Islet precursor cell (in vitro differentiated cells): ENCODE results near the gene LRPAP1.

Source experiments
- DNase-seq: peaks from one replicate; pipeline ENCODE4 v3.0.0-alpha.2; 2018

Gene LRPAP1

GRCh38 chr4:3484057-3484973 is 47.9 kb downstream of the LRPAP1 start:
- no peak for DNase-seq

DNA sequence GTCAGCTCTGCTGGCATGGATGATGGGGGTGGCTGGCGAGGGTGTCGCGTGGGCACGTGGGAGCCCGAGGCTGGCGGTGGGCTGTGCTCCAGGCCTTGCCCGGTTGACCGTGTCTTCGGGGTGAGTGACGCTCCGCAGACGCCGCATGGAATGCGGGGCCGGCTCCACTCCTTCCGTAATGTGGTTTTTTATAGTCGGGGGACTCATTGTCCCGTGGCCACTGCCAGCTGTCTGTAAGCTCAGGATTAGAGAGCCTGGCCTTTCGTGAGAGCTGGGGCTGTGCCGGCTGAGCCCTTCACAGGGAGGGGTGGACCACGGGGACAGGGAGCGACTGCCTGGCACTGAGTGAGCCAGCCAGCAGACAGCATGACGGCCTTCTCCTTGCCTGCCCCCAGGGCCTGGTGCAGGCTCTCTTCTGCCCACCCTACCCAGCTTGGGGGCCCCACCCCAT is 48.7 kb downstream of the LRPAP1 start:
- peak; percentile 76 for DNase-seq

DNA sequence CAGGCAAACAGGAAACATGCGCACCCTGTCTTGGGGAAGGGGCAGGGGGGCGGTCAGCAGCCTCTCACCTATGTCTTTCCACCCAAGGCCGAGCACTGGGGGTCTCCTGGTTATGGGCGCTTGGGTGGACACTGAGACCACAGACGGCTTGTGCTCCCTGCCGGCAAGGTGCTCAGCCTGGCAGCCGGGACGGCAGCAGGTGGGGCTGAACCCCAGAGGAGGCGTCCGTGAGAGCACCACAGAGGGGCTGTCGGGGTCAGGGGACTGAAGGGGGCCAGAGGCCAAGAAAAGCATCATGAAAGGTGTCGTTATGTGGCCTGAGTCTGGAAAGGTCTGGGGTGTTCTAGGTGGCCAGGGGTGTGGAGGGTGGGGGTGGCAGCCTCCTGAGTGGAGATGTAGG is 49.5 kb downstream of the LRPAP1 start:
- no peak for DNase-seq

- DNase-seq, result no peak
Measured at GRCh38 chr4:3481783-3482393, 50.3 kb downstream of the LRPAP1 start.

GRCh38 chr4:3481113-3481531 is 51.1 kb downstream of the LRPAP1 start:
- DNase-seq, result no peak

GRCh38 chr4:3480528-3481112 is 51.6 kb downstream of the LRPAP1 start:
- peak; percentile 97 for DNase-seq

- no peak for DNase-seq
Measured at GRCh38 chr4:3479358-3480101, 52.7 kb downstream of the LRPAP1 start.

- no peak for DNase-seq
Measured at GRCh38 chr4:3478446-3479357, 53.5 kb downstream of the LRPAP1 start.

- no peak for DNase-seq
Measured at GRCh38 chr4:3477750-3478430, 54.3 kb downstream of the LRPAP1 start.

- DNase-seq, result no peak
Measured at GRCh38 chr4:3476936-3477749, 55.1 kb downstream of the LRPAP1 start.

DNA sequence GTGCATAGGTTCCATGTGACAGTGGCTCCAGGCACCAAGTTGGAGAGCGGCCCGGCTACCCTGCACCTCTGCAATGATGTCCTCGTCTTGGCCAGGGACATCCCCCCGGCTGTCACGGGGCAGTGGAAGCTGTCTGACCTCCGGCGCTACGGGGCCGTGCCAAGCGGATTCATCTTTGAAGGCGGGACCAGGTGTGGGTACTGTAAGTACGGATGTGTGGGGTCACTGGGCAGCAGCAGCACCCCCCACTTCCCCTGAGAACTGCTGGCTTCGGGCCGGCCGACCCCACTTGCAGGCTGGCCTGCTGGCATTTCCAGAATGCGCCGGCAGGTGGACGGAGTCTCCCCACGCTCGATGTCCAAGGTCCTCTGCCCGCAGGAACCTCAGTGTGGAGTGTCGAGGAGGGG is 55.9 kb downstream of the LRPAP1 start:
- DNase-seq, result no peak

- no peak for DNase-seq
Measured at GRCh38 chr4:3475713-3476260, 56.4 kb downstream of the LRPAP1 start.

- DNase-seq, result no peak
Measured at GRCh38 chr4:3475041-3475712, 57.0 kb downstream of the LRPAP1 start.

DNA sequence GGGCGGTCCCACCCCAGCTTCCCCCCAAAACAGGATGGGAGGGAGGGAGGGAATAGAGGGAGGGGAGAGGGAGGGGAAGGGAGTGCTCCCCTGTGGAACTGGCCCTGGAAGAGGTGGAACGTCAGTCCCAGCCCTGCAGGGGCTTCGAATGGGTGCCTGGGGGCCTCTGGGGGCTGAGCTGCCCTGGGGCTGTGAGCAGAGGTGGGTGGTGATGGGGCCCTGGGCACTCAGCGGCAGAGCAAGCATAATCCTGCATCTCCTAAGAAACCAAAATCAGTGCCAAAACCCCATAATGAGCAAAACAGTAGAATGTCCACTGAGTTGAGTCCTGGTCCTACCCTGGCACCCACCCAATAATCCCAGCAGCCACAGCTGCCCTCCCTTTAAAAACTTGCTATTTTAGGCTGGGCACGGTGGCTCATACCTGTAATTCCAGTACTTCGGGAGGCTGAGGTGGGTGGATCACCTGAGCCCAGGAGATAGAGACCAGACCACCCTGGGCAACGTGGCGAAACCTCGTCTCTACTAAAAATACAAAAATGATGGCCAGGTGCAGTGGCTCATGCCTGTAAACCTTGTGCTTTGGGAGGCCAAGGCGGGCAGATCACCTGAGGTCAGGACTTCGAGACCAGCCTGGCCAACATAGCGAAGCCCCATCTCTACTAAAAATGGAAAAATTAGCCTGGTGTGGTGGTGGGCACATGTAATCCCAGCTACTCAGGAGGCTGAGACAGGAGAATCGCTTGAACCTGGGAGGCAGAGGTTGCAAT is 58.0 kb downstream of the LRPAP1 start:
- no peak for DNase-seq

DNA sequence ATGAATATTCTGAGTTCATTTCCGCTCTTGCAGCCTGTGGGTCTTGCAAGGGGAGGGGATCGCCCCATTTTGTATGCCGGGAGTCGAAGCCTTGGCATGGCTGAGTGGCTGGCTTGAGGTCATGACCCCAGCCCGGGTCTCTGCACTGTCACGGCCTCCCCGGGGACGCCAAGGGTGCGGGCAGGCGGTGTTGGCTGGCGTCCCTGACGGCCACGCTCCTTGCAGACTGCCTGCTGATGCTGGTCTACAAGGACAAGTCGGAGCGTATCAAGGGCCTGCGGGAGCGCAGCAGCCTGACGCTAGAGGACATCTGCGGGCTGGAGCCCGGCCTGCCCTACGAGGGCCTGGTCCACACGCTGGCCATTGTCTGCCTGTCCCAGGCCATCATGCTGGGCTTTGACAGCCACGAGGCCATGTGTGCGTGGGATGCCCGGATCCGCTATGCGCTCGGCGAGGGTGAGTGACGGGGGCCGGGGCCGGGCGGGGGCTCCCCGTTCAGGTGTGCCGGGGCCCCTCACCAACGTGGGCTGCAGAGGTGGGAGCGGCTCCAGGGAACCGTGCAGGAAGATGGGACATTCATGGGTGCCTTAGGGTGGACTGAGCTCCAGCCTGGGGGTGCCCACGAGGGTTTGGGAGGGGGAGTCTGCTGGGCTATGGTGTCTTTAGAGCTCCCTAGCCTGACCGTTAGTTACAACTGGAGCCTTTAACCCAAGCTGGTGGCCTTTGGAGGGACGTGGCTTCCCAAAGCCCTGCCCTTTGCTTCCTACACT is 58.9 kb downstream of the LRPAP1 start:
- DNase-seq, result no peak

DNA sequence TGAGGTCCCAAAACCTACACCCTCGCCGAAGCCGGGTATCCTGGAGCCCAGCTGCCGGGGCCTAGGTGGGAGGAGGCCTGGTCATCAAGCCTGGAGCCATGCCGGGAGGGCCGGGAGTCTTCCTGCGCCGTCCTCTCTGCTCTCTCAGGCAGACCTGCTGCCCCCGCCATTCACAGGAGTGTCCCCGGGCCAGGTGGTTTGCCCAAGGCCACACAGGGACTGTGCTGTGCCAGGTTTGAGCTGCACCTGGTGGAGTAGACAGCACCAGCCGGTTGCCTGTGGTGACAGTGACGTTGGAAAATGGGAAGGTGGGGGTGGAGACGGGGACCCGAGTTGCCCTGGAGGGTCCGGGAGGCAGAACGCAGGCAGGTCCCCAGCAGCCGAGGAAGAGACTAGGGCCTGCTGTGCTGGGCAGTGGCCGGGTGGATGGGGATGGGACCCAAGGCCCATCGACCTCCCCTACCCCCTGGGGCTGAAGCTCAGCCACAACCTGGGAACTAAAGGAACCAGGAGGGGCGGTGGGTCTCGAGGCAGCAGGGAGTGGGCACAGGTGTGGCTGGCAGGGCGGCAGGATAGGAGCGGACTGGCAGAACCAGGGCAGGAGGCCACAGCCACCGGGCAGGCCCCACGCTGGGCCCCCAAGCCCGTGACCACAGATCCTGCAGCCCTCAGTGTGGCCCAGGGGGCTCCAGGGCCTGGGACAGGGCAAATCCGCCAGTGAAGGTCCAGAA is 59.6 kb downstream of the LRPAP1 start:
- no peak for DNase-seq

- no peak for DNase-seq
Measured at GRCh38 chr4:3471886-3472285, 60.3 kb downstream of the LRPAP1 start.
